Right renal pelvis (tissue), 4 donors: ENCODE data around the gene ADCY9. TPM values are rescaled to one million over a fixed set of nuclear protein-coding genes. Genes with fewer than 3 reads are reported as not detected.
"Not testable (repeated sequence)": the region's sequence is repeated elsewhere in the genome, so short reads cannot be mapped to it uniquely, and the experiment has no call there.

Source experiments
- DNase-seq, 4 donors: peaks; one replicate each; pipeline ENCODE4 v3.0.0-alpha.2; 2013; ENCODE audit warnings: low read depth in 4 of 4, low spot score in 3 of 4, missing footprints in 1 of 4
- polyA plus RNA-seq, 4 donors: library from polyadenylated mRNA; unstranded; fragments of 120-200 nt; gene quantifications; one replicate each; pipeline ENCODE4 v1.2.1, GENCODE V29; 2013; ENCODE audit not compliant: insufficient read length in 4 of 4

Gene ADCY9
- polyA plus RNA-seq, 4 donors: 7.9 to 10.4 (median 9.7) TPM

GRCh38 chr16:3984111-3985060, 131.9 kb downstream of the ADCY9 start:
- DNase-seq: no peak

DNA sequence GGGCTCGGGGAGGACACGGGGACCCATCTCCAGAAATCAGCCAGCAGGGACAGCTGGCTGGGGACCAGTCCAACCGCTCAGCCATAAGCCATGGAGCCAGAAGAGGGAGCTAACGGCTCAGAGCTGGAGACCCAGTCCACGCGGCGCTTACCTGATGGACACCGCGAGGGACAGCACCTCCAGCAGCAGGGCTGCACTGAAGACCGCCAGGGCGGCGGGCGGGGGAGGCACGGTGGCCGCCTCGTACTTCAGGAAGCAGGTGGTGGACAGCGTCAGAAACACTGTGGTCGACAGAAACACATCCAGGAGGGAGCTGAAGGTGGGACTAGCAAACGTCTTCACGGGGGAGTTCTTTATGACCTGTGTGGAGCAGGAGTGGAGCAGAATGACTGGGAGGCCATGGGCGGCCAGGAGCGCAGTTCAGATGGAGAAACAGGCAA, 133.1 kb downstream of the ADCY9 start:
- no peak for DNase-seq

GRCh38 chr16:3982216-3982615, 134.0 kb downstream of the ADCY9 start:
- no peak for DNase-seq

GRCh38 chr16:3980253-3981111, 135.8 kb downstream of the ADCY9 start:
- no peak for DNase-seq

DNA sequence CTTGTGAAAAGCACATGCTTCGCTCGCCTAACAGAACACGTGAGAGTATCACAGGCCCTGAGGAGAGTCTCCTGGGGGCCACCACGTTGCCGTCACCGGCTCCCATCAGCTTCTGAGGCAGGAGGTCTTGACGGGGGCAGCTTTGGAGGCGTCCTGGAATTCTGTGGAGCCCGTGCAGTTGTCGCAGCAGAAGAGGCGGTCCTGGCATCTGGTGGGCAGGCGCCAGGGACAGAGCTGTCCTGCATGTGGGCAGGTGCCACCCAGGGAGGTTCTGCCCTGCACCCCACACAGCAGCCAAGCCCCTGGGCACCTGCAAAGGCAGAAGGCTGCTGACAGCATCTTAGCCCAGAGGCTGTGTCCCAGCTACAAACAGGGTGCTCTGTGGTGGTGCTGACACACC, 136.7 kb downstream of the ADCY9 start:
- DNase-seq: no peak

DNA sequence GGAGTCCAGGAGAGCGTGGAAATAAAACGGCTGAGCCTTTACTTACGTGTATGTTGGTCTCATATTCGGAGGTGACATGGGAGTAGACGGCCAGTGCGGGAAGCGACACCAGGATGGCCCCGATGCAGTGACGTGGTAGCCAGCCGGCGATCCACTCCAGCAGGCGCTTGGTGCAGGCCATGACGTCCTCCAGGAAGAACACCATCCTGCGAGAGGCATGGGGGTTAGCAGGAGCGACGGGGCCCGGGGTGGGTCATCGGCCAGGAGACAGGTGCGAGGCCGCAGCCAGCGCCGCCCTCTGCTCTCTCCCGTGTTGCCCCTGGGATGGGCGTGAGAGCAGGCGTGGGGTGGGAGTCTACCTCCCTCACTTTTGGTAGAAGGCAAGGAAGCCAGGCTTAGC, 137.2 kb downstream of the ADCY9 start:
- DNase-seq: no peak

GRCh38 chr16:3977376-3977775, 138.9 kb downstream of the ADCY9 start:
- DNase-seq: no peak

GRCh38 chr16:3974751-3975150, 141.5 kb downstream of the ADCY9 start:
- no peak for DNase-seq

DNA sequence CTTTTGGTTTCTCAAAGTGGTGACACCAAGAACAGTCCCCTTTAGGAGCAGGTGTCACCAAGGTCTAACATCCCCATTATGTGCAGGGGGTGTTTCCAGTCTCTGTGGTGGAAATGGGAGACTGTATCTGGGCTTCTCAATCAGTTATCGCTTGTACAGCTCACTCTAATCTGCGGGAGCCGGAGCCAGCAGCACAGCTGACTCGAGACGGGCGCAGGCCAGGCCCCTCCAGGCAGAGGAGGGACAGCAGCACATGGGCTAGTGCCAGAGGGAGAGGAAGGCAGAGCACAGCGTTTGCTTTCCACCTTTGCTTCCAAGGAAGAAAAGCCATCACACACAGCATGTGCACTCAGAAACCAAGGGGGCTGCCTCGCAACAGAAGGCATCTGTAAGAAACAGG, 144.5 kb downstream of the ADCY9 start:
- DNase-seq: no peak

GRCh38 chr16:3971261-3971660, 145.0 kb downstream of the ADCY9 start:
- no peak for DNase-seq

DNA sequence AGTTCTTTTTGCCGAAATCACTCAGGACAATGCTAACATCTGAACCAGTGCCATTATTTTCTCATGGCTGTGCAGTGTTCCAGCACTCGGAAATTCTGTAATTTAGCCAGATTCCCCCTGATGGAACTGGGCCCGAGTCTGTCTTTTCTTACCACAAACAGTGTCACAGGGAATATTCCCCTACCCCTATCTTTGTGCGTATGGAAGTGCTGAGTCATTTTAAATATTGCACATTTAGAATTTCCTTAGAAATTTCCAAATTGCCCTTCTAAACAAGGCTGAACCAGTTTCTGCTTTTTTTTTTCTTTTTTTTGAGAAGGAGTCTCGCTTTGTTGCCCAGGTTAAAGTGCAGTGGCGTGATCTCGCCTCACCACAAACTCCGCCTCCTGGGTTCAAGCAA, 147.7 kb downstream of the ADCY9 start:
- DNase-seq: no peak

GRCh38 chr16:3966681-3967080, 149.6 kb downstream of the ADCY9 start:
- DNase-seq: no peak

- DNase-seq: no peak
These were observed 150.3 kb downstream of the ADCY9 start for GRCh38 chr16:3965781-3966582.

DNA sequence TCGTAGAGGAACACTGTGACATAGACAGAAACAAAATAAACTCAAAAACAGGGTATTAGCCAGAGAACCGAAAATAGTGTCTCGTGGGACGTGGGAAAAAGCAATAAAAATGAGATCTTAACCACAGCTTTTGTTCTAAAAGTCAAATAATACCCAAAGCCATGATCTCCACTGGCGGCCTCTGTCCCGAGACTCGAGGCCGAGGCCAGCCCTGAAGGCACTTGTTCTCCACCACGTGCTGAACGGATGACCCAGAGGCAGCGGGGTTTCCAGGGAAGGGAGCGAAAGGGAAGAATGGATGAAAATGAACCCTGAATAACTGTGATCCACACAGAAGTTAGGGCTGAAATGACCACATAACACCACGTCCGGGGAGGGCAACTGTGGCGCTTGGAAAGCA, 150.9 kb downstream of the ADCY9 start:
- DNase-seq: no peak

- DNase-seq: no peak
These were observed 151.5 kb downstream of the ADCY9 start for GRCh38 chr16:3964686-3965290.

DNA sequence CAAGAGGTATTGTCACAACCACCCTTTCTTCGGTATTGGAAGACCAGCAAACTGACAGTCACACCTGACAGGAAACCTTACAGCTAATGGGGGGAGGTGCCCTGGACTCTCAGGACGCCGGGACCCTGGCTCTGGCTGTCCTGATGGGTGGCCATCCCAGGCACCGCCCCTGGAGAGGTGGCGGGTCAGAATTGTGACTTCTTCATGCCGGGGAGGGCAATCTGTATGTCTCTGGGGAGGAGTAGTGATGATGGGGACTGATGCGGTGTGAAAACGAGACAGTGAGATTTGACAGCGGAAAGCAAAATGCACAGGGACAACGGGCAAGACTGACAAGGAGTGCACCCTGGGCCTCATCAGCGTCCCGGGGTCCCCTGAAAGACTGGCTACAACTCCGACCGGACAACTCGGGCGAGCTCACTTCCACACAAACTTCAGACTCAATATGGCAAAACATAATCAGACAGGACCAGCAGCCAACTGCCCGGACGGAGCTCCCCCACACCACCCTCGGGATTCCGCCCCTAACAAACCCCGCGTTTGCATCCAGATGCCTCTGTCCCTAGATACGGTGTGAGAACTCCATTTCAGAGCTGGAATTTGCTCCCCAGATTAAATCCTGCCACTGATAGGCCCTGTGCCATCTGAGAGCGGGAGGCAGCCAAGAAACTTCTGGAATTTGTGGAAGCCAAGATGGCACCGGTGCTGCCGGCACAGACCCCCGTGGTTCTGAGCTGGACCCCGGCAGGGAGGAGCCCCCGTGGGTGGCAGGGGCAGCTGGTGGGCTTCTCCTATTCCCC, 152.2 kb downstream of the ADCY9 start:
- DNase-seq: no peak

DNA sequence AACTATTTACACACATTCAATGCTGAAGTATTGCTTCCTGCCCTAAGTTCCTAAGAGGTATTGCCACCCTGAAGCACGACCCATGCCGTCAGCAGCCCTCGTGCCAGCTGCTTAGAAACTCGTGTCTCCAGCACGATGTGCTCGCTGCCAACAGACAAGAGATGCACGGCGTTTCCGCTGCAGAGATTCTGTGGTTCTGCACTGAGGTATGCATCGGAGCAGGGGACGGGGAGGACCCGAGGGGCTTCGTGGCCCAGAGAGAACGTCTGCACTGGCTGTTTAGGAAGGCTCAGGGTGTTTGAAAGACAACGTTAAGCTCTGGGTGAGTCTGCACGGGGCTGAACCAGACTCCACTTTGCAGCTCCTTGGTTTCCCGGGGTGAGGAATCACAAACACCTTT, 153.0 kb downstream of the ADCY9 start:
- DNase-seq: no peak

- DNase-seq: no peak
These were observed 154.8 kb downstream of the ADCY9 start for GRCh38 chr16:3961449-3961849.

DNA sequence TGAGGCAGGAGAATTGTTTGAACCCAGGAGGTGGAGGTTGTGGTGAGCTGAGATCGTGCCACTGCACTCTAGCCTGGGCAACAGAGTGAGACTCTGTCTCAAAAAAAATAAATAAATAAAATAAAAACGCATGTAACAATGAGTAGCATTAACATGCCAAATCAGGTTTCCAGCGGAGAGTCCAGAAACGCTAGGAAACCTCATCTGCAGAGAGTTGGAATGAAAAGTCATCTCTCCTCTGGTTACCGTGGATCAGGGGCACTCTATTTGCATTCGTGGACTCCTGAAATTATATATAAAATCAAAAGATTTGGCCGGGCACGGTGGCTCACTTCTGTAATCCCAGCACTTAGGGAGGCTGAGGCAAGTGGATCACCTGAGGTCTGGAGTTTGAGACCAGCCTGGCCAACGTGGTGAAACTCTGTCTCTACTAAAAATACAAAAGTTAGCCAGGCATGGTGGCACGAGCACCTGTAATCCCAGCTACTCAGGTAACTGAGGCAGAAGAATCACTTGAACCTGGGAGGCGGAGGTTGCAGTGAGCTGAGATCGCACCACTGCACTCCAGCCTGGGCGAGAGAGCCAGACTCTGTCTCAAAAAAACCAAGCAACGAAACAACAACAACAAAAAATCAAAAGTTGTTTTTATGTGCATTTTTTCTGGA, 156.2 kb downstream of the ADCY9 start:
- not testable (repeated sequence) for DNase-seq
